Measurements from ENCODE around the gene CTNND2.
A peak's percentile ranks its signal among the peaks of the same experiment; 100 is the strongest.
"Not testable (repeated sequence)": the region's sequence is repeated elsewhere in the genome, so short reads cannot be mapped to it uniquely, and the experiment has no call there.

CTNND2 gene

DNA sequence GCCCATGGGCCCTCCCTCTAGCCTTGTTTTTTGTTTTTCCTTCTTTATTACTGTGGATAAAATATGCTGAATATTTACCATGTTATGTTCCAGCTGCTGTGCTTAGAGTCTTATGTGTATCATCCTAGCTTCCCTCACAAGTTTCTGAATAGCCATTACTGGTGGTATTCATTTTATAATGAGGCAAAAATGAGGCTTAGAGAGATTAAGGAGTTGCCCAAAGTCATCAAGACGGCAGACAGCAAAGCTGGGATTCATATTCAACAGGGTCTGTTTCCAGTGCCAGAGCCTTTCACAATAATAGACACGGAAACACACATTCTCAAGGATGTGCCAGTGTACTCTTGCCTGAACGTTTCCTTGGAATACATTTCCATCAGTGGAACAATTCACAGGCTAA is 258.1 kb downstream of the CTNND2 start:
- TF ChIP-seq CTCF (conservative IDR thresholded peaks at IDR 0.05; ENCODE audit: low read depth, low read length), result no peak
- DNase-seq (ENCODE audit: low read depth), result no peak
- no peak overlapping the region for H3K4me3 ChIP-seq (ENCODE audit: low read length)

GRCh38 chr5:11642438-11642837 is 261.8 kb downstream of the CTNND2 start:
- DNase-seq (ENCODE audit: low read depth), result no peak
- no peak overlapping the region for H3K4me3 ChIP-seq (ENCODE audit: low read length)

GRCh38 chr5:11640158-11640873 is 263.9 kb downstream of the CTNND2 start:
- no peak for TF ChIP-seq CTCF (conservative IDR thresholded peaks at IDR 0.05; ENCODE audit: low read depth, low read length)
- DNase-seq (ENCODE audit: low read depth), result no peak
- H3K4me3 ChIP-seq (ENCODE audit: low read length), result no peak overlapping the region

More at GRCh38 chr5:11642438-11642837, 261.8 kb downstream of the CTNND2 start:
- no peak for TF ChIP-seq CTCF (conservative IDR thresholded peaks at IDR 0.05; ENCODE audit: low read depth, low read length)

GRCh38 chr5:11622785-11623184 is 281.5 kb downstream of the CTNND2 start:
- TF ChIP-seq CTCF (conservative IDR thresholded peaks at IDR 0.05; ENCODE audit: low read depth, low read length), result no peak
- DNase-seq (ENCODE audit: low read depth), result no peak
- H3K4me3 ChIP-seq (ENCODE audit: low read length), result no peak overlapping the region

- no peak overlapping the region for H3K4me3 ChIP-seq (ENCODE audit: low read length)
- TF ChIP-seq CTCF (conservative IDR thresholded peaks at IDR 0.05; ENCODE audit: low read depth, low read length), result no peak
- no peak for DNase-seq (ENCODE audit: low read depth)
Observed at GRCh38 chr5:11620172-11620571, 284.1 kb downstream of the CTNND2 start.

- no peak overlapping the region for H3K4me3 ChIP-seq (ENCODE audit: low read length)
- no peak for DNase-seq (ENCODE audit: low read depth)
- TF ChIP-seq CTCF (conservative IDR thresholded peaks at IDR 0.05; ENCODE audit: low read depth, low read length), result peak; percentile 48
Observed at GRCh38 chr5:11619339-11620024, 284.8 kb downstream of the CTNND2 start.

GRCh38 chr5:11617080-11617479 is 287.2 kb downstream of the CTNND2 start:
- no peak for DNase-seq (ENCODE audit: low read depth)
- no peak overlapping the region for H3K4me3 ChIP-seq (ENCODE audit: low read length)
- TF ChIP-seq CTCF (conservative IDR thresholded peaks at IDR 0.05; ENCODE audit: low read depth, low read length), result no peak

- DNase-seq (ENCODE audit: low read depth); H3K4me3 ChIP-seq (ENCODE audit: low read length): not testable (repeated sequence)
Observed at GRCh38 chr5:11616624-11617023, 287.6 kb downstream of the CTNND2 start.

All from retinal pigment epithelial cell (primary cell).